ENCODE data around the gene EID3. TPM values are rescaled to one million over a fixed set of nuclear protein-coding genes. Genes with fewer than 3 reads are reported as not detected.

Gene EID3
- total and polyA plus RNA-seq, 2 donors (not counting 1 experiment from before 2014, with no cell fraction given): 6.4 to 9.4 TPM

GRCh38 chr12:104317538-104318210 lies 14.1 kb downstream of the EID3 start:
- Mint-ChIP-seq H3K9me3 (ENCODE audit: insufficient read depth) (no peaks in the 10 kb centered on the region), H3K4me3 (no peak overlapping the region), H3K27me3 (no peaks in the 10 kb centered on the region), H3K27ac (no peak overlapping the region), H3K4me1 (no peaks in the 10 kb centered on the region)
- no peak overlapping the region for H3K4me3 ChIP-seq (ENCODE audit: control extremely low read depth in 1 of 5, extremely low read depth in 1 of 5, insufficient read depth in 1 of 5, low read depth in 2 of 5, low read length in 4 of 5)
- no peaks in the 10 kb centered on the region for H3K4me1 ChIP-seq (ENCODE audit: control insufficient read depth in 2 of 2, insufficient read depth in 2 of 2, low read length in 2 of 2)
- intact Hi-C loops (cut with micrococcal nuclease): no loop called here
- no peaks in the 10 kb centered on the region for H3K27me3 ChIP-seq (replicated peaks in 1 of 4; ENCODE audit: control extremely low read depth in 1 of 4, control insufficient read depth in 3 of 4, insufficient read depth in 4 of 4, low read length in 3 of 4)
- H3K9ac ChIP-seq (ENCODE audit: low read length): no peak overlapping the region
- WGBS (ENCODE audit: insufficient coverage): 98% methylated on average over 6 of the region's 7 CpGs
- TF ChIP-seq EZH2 (IDR thresholded peaks at IDR 0.05; ENCODE audit: borderline replicate concordance, insufficient read depth, low read depth, low read length, poor library complexity, severe bottlenecking) (no peak), CTCF (IDR thresholded peaks at IDR 0.05) (no peak)
- CTCF ChIA-PET: no interaction called here
- DNase-seq (no peak), ATAC-seq (ENCODE audit: low read depth) (no peak)
- H3K36me3 ChIP-seq (replicated peaks in 1 of 2; ENCODE audit: control extremely low read depth in 1 of 2, control insufficient read depth in 1 of 2, extremely low read depth in 1 of 2, insufficient read depth in 2 of 2, low read length in 1 of 2): peaks cover 16 to 68% of the 10 kb centered on the region in 2 experiments
- no peak overlapping the region for H3K27ac ChIP-seq (ENCODE audit: low read length in 2 of 2)
- no peaks in the 10 kb centered on the region for H3K9me3 ChIP-seq (ENCODE audit: control extremely low read depth in 1 of 3, control insufficient read depth in 2 of 3, insufficient read depth in 1 of 3, low read length in 2 of 3)
- no peaks in the 10 kb centered on the region for H3K79me2 ChIP-seq (ENCODE audit: control insufficient read depth, insufficient read depth, low read length)
- H4K20me1 ChIP-seq (ENCODE audit: control insufficient read depth, insufficient read depth, low read length, poor library complexity, severe bottlenecking): no peaks in the 10 kb centered on the region
- H3K4me2 ChIP-seq (replicated peaks; ENCODE audit: low read depth, low read length, poor library complexity, severe bottlenecking): no peak overlapping the region
- POLR2A ChIA-PET: interaction anchor here (0.6 kb wide), 1 partner anchor 26 kb away, joined by 5 read pairs; no protein-coding TSS in a partner anchor
- H2AFZ ChIP-seq (ENCODE audit: insufficient read depth, low read depth, low read length, poor library complexity, severe bottlenecking): no peak overlapping the region

DNA sequence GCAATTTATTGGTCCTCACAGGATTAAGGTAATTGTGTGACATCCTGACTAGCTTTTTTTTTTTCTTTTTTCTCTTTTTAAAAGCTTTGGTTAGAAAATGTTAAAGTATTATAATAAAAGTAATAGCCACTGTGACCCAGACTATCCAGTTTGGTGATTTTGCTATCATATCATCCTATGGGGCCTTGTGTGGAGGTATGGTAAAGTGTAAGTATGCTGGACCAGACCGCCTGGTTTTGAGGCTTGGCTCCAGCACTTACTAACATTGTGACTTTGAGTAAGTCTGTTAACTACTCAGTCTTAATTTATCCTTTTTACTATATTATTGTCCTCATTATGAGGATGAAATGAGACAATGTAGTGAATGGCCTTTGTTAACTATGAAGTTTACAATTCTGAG lies 15.5 kb downstream of the EID3 start:
- Histone ChIP-seq H3K27me3 (replicated peaks in 1 of 4; ENCODE audit: control extremely low read depth in 1 of 4, control insufficient read depth in 3 of 4, insufficient read depth in 4 of 4, low read length in 3 of 4) (no peaks in the 10 kb centered on the region), H3K9ac (ENCODE audit: low read length) (no peak overlapping the region), H3K36me3 (replicated peaks in 1 of 2; ENCODE audit: control extremely low read depth in 1 of 2, control insufficient read depth in 1 of 2, extremely low read depth in 1 of 2, insufficient read depth in 2 of 2, low read length in 1 of 2) (peaks cover 16 to 57% of the 10 kb centered on the region in 2 experiments), H3K4me2 (replicated peaks; ENCODE audit: low read depth, low read length, poor library complexity, severe bottlenecking) (no peak overlapping the region), H4K20me1 (ENCODE audit: control insufficient read depth, insufficient read depth, low read length, poor library complexity, severe bottlenecking) (no peaks in the 10 kb centered on the region), H2AFZ (ENCODE audit: insufficient read depth, low read depth, low read length, poor library complexity, severe bottlenecking) (no peak overlapping the region), H3K4me1 (ENCODE audit: control insufficient read depth in 2 of 2, insufficient read depth in 2 of 2, low read length in 2 of 2) (no peaks in the 10 kb centered on the region), H3K27ac (ENCODE audit: low read length in 2 of 2) (no peak overlapping the region), H3K4me3 (ENCODE audit: control extremely low read depth in 1 of 5, extremely low read depth in 1 of 5, insufficient read depth in 1 of 5, low read depth in 2 of 5, low read length in 4 of 5) (no peak overlapping the region), H3K9me3 (ENCODE audit: control extremely low read depth in 1 of 3, control insufficient read depth in 2 of 3, insufficient read depth in 1 of 3, low read length in 2 of 3) (no peaks in the 10 kb centered on the region), H3K79me2 (ENCODE audit: control insufficient read depth, insufficient read depth, low read length) (no peaks in the 10 kb centered on the region)
- Mint-ChIP-seq H3K9me3 (ENCODE audit: insufficient read depth) (no peaks in the 10 kb centered on the region), H3K4me3 (no peak overlapping the region), H3K27me3 (no peaks in the 10 kb centered on the region), H3K27ac (no peak overlapping the region), H3K4me1 (no peaks in the 10 kb centered on the region)
- no peak for TF ChIP-seq EZH2 (IDR thresholded peaks at IDR 0.05; ENCODE audit: borderline replicate concordance, insufficient read depth, low read depth, low read length, poor library complexity, severe bottlenecking)
- no peak for TF ChIP-seq CTCF (IDR thresholded peaks at IDR 0.05)
- intact Hi-C loops (cut with micrococcal nuclease): no loop called here
- CTCF ChIA-PET: no interaction called here
- DNase-seq: no peak
- POLR2A ChIA-PET: no interaction called here
- ATAC-seq (ENCODE audit: low read depth): no peak
- WGBS (ENCODE audit: insufficient coverage): no CpG with 5 or more reads among the region's 1 CpG

Data from B cell (primary cell).